Measurements from ENCODE around the gene YIPF1.
A peak's percentile ranks its signal among the peaks of the same experiment; 100 is the strongest.
"Not testable (repeated sequence)": the region's sequence is repeated elsewhere in the genome, so short reads cannot be mapped to it uniquely, and the experiment has no call there.

YIPF1 gene

DNA sequence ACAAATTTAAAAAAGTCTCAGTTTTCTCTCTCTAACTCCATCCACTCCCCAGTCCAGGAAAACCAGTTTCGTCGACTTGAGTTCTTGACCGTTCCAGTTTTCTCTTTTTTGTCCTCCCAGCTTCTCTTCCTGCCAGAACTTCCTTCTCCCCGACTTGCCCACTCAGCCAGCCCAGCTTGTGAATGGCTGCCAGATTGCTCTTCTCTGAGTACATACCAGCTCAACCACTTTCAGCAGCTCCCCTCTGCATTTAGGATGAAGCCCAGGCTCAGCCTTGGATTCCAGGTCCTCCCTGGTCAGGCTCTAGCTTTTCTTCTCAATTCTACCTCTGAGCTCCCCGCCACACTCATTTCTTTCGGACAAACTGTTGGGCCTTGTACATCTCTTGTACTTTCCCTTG lies 5.8 kb upstream of the YIPF1 start:
- Histone ChIP-seq H3K4me3 (ENCODE audit: insufficient read depth, low read depth, low read length, poor library complexity, severe bottlenecking) (no peak overlapping the region), H3K9me3 (ENCODE audit: control insufficient read depth, low read length) (no peaks in the 10 kb centered on the region), H3K4me1 (ENCODE audit: control insufficient read depth, insufficient read depth, low read length, poor library complexity, severe bottlenecking) (no peaks in the 10 kb centered on the region), H3K27ac (ENCODE audit: insufficient read depth, low read length, poor library complexity, severe bottlenecking) (no peak overlapping the region), H3K27me3 (replicated peaks; ENCODE audit: control insufficient read depth, insufficient read depth, low read length, poor library complexity, severe bottlenecking) (no peaks in the 10 kb centered on the region), H3K36me3 (ENCODE audit: control insufficient read depth, insufficient read depth, low read length) (no peaks in the 10 kb centered on the region)
- no peak for DNase-seq

- H3K4me3 ChIP-seq (ENCODE audit: insufficient read depth, low read depth, low read length, poor library complexity, severe bottlenecking), result no peak overlapping the region
- no peak for DNase-seq
- no peaks in the 10 kb centered on the region for H3K27me3 ChIP-seq (replicated peaks; ENCODE audit: control insufficient read depth, insufficient read depth, low read length, poor library complexity, severe bottlenecking)
- H3K4me1 ChIP-seq (ENCODE audit: control insufficient read depth, insufficient read depth, low read length, poor library complexity, severe bottlenecking), result no peaks in the 10 kb centered on the region
- no peak overlapping the region for H3K27ac ChIP-seq (ENCODE audit: insufficient read depth, low read length, poor library complexity, severe bottlenecking)
- H3K36me3 ChIP-seq (ENCODE audit: control insufficient read depth, insufficient read depth, low read length), result no peaks in the 10 kb centered on the region
- H3K9me3 ChIP-seq (ENCODE audit: control insufficient read depth, low read length), result no peaks in the 10 kb centered on the region
Measured at GRCh38 chr1:53894644-53895043, 5.0 kb upstream of the YIPF1 start.

- Histone ChIP-seq H3K27me3 (replicated peaks; ENCODE audit: control insufficient read depth, insufficient read depth, low read length, poor library complexity, severe bottlenecking) (no peaks in the 10 kb centered on the region), H3K27ac (ENCODE audit: insufficient read depth, low read length, poor library complexity, severe bottlenecking) (no peak within 1 kb of the TSS), H3K36me3 (ENCODE audit: control insufficient read depth, insufficient read depth, low read length) (no peaks in the 10 kb centered on the region), H3K9me3 (ENCODE audit: control insufficient read depth, low read length) (no peaks in the 10 kb centered on the region), H3K4me3 (ENCODE audit: insufficient read depth, low read depth, low read length, poor library complexity, severe bottlenecking) (no peak within 1 kb of the TSS), H3K4me1 (ENCODE audit: control insufficient read depth, insufficient read depth, low read length, poor library complexity, severe bottlenecking) (peaks cover 4% of the 10 kb centered on the region)
- DNase-seq, result no peak
Measured at GRCh38 chr1:53893999-53894636, 4.5 kb upstream of the YIPF1 start, which contains the start of gene DIO1. Gene DIO1, plus strand, starts transcription at chr1:53894187. Its CDS starts 24 bp downstream, at chr1:53894211.

DNA sequence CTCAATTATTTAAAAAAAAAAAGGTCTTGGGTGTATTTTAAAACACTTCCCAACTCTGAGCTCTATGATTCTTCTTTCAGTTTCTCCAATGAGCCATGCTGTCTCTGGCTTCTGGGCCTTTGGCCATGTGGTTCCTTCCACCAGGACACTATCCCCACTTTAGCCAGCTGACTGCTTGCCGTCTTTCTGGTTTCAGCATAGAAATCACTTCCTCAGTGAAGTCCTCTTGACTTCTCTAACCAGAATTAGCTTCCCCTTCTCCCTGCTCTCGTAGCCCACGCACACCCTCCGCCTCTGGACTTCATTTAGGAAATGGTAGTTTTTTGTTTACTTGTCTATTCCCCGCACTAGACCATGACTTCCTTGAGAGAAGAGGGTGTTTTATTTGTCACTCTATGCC lies 3.3 kb upstream of the YIPF1 start:
- Histone ChIP-seq H3K4me1 (ENCODE audit: control insufficient read depth, insufficient read depth, low read length, poor library complexity, severe bottlenecking) (peaks cover 4% of the 10 kb centered on the region), H3K27me3 (replicated peaks; ENCODE audit: control insufficient read depth, insufficient read depth, low read length, poor library complexity, severe bottlenecking) (no peaks in the 10 kb centered on the region), H3K36me3 (ENCODE audit: control insufficient read depth, insufficient read depth, low read length) (no peaks in the 10 kb centered on the region), H3K27ac (ENCODE audit: insufficient read depth, low read length, poor library complexity, severe bottlenecking) (no peak overlapping the region), H3K4me3 (ENCODE audit: insufficient read depth, low read depth, low read length, poor library complexity, severe bottlenecking) (no peak overlapping the region), H3K9me3 (ENCODE audit: control insufficient read depth, low read length) (no peaks in the 10 kb centered on the region)
- no peak for DNase-seq

GRCh38 chr1:53891678-53892077 lies 2.1 kb upstream of the YIPF1 start:
- no peak overlapping the region for H3K4me3 ChIP-seq (ENCODE audit: insufficient read depth, low read depth, low read length, poor library complexity, severe bottlenecking)
- no peak for DNase-seq
- H3K4me1 ChIP-seq (ENCODE audit: control insufficient read depth, insufficient read depth, low read length, poor library complexity, severe bottlenecking), result peaks cover 4% of the 10 kb centered on the region
- no peaks in the 10 kb centered on the region for H3K36me3 ChIP-seq (ENCODE audit: control insufficient read depth, insufficient read depth, low read length)
- no peaks in the 10 kb centered on the region for H3K27me3 ChIP-seq (replicated peaks; ENCODE audit: control insufficient read depth, insufficient read depth, low read length, poor library complexity, severe bottlenecking)
- no peaks in the 10 kb centered on the region for H3K9me3 ChIP-seq (ENCODE audit: control insufficient read depth, low read length)
- H3K27ac ChIP-seq (ENCODE audit: insufficient read depth, low read length, poor library complexity, severe bottlenecking), result no peak overlapping the region

DNA sequence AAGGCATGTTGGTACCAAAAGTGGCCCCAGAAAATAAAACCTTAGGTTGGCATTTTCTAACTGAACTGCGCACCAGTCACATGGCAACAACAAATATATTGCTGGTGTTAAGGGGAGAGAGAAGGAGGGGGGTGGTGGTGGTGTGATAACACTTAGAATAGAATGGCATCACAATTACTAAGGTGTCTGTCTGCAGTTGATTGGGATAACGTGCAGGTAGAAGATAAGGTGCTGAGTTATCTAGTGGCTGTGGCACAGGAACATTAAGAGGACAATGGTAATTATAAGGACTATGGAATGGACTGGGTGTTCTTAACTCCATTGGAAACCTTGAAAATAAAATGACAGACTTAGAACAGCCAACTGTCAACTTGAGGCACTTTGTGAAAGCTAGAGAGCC lies 1.4 kb upstream of the YIPF1 start:
- Histone ChIP-seq H3K9me3 (ENCODE audit: control insufficient read depth, low read length) (no peaks in the 10 kb centered on the region), H3K4me3 (ENCODE audit: insufficient read depth, low read depth, low read length, poor library complexity, severe bottlenecking) (no peak overlapping the region), H3K27ac (ENCODE audit: insufficient read depth, low read length, poor library complexity, severe bottlenecking) (no peak overlapping the region), H3K4me1 (ENCODE audit: control insufficient read depth, insufficient read depth, low read length, poor library complexity, severe bottlenecking) (peaks cover 4% of the 10 kb centered on the region), H3K27me3 (replicated peaks; ENCODE audit: control insufficient read depth, insufficient read depth, low read length, poor library complexity, severe bottlenecking) (no peaks in the 10 kb centered on the region), H3K36me3 (ENCODE audit: control insufficient read depth, insufficient read depth, low read length) (no peaks in the 10 kb centered on the region)
- no peak for DNase-seq

DNA sequence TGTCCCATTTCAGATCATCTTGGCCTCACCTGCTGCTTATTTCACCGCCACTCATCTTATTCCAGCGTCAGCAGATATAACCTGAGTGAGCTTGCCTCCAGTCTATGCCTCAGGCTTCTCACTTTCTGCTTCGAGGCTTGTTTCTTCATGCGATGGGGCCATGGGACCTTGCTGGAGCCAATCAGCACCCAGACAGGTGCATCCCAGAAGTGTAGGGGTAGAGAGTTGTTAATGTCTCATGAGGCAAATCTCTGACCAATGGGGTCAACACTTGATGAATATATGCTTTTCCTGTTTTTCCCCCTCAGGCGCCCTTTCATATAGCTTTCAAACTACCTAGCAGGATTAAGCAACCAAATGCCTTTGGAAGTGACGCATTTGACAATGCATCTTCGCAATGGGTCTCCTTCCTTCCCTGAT lies 935 bp upstream of the YIPF1 start:
- Histone ChIP-seq H3K4me1 (ENCODE audit: control insufficient read depth, insufficient read depth, low read length, poor library complexity, severe bottlenecking) (peaks cover 4% of the 10 kb centered on the region), H3K4me3 (ENCODE audit: insufficient read depth, low read depth, low read length, poor library complexity, severe bottlenecking) (peak overlapping the region; percentile 91), H3K27ac (ENCODE audit: insufficient read depth, low read length, poor library complexity, severe bottlenecking) (peak overlapping the region; percentile 62), H3K27me3 (replicated peaks; ENCODE audit: control insufficient read depth, insufficient read depth, low read length, poor library complexity, severe bottlenecking) (no peaks in the 10 kb centered on the region), H3K9me3 (ENCODE audit: control insufficient read depth, low read length) (no peaks in the 10 kb centered on the region), H3K36me3 (ENCODE audit: control insufficient read depth, insufficient read depth, low read length) (no peaks in the 10 kb centered on the region)
- DNase-seq, result no peak

- Histone ChIP-seq H3K4me1 (ENCODE audit: control insufficient read depth, insufficient read depth, low read length, poor library complexity, severe bottlenecking) (peaks cover 4% of the 10 kb centered on the region), H3K4me3 (ENCODE audit: insufficient read depth, low read depth, low read length, poor library complexity, severe bottlenecking) (peak overlapping the region; percentile 91), H3K9me3 (ENCODE audit: control insufficient read depth, low read length) (no peaks in the 10 kb centered on the region), H3K27ac (ENCODE audit: insufficient read depth, low read length, poor library complexity, severe bottlenecking) (no peak overlapping the region), H3K36me3 (ENCODE audit: control insufficient read depth, insufficient read depth, low read length) (peaks cover under 1% of the 10 kb centered on the region), H3K27me3 (replicated peaks; ENCODE audit: control insufficient read depth, insufficient read depth, low read length, poor library complexity, severe bottlenecking) (no peaks in the 10 kb centered on the region)
- no peak for DNase-seq
Measured at GRCh38 chr1:53888681-53889080, 916 bp downstream of the YIPF1 start.

DNA sequence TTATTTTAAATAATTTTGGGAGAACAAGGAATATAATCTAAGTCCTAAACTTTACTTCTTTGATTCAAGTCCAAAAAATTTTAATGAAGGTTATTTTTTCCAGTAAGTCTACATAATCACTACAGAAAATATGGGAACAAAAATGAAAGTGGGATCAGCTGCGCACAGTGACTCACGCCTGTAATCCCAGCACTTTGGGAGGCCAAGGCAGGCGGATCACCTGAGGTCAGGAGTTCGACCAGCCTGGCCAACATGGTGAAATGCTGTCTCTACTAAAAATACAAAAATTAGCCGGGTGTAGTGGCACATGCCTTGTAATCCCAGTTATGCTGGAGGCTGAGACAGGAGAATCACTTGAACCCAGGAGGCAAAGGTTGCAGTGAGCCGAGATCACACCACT lies 6.0 kb downstream of the YIPF1 start:
- H3K36me3 ChIP-seq (ENCODE audit: control insufficient read depth, insufficient read depth, low read length), result peaks cover 24% of the 10 kb centered on the region
- not testable (repeated sequence) for DNase-seq; H3K9me3 ChIP-seq (ENCODE audit: control insufficient read depth, low read length); H3K4me1 ChIP-seq (ENCODE audit: control insufficient read depth, insufficient read depth, low read length, poor library complexity, severe bottlenecking); H3K27me3 ChIP-seq (replicated peaks; ENCODE audit: control insufficient read depth, insufficient read depth, low read length, poor library complexity, severe bottlenecking); H3K4me3 ChIP-seq (ENCODE audit: insufficient read depth, low read depth, low read length, poor library complexity, severe bottlenecking); H3K27ac ChIP-seq (ENCODE audit: insufficient read depth, low read length, poor library complexity, severe bottlenecking)

GRCh38 chr1:53881853-53882252 lies 7.7 kb downstream of the YIPF1 start:
- H3K9me3 ChIP-seq (ENCODE audit: control insufficient read depth, low read length); H3K4me1 ChIP-seq (ENCODE audit: control insufficient read depth, insufficient read depth, low read length, poor library complexity, severe bottlenecking); H3K27me3 ChIP-seq (replicated peaks; ENCODE audit: control insufficient read depth, insufficient read depth, low read length, poor library complexity, severe bottlenecking); H3K27ac ChIP-seq (ENCODE audit: insufficient read depth, low read length, poor library complexity, severe bottlenecking); DNase-seq; H3K4me3 ChIP-seq (ENCODE audit: insufficient read depth, low read depth, low read length, poor library complexity, severe bottlenecking): not testable (repeated sequence)
- H3K36me3 ChIP-seq (ENCODE audit: control insufficient read depth, insufficient read depth, low read length), result peaks cover 30% of the 10 kb centered on the region
